Esophagus squamous epithelium (tissue), 5 donors: Measurements from ENCODE around the gene CCNDBP1. TPM values are rescaled to one million over a fixed set of nuclear protein-coding genes. Genes with fewer than 3 reads are reported as not detected.

Source experiments
- DNase-seq: peaks from one replicate; lab custom pipeline; 2025; lab: John Stamatoyannopoulos, UW
- H3K27ac ChIP-seq, 4 donors: fragments of 200-600 bp; sonication (generic); one replicate each; pipeline ENCODE4 v1.5.1; 2016 to 2019; ENCODE audit warnings: mild to moderate bottlenecking in 1 of 4
- H3K27me3 ChIP-seq, 4 donors: fragments of 200-600 bp; sonication (generic); 1 replicate in 3 of 4; 2 replicates in 1 of 4; pipeline versions ENCODE4 v1.5.1 to v1.6.0; 2017 to 2021; ENCODE audit warnings: antibody characterized with exemption in 1 of 4
- H3K36me3 ChIP-seq, 3 donors: fragments of 200-600 bp; sonication (generic); one replicate each; pipeline ENCODE4 v1.5.1; 2016 to 2019
- H3K4me1 ChIP-seq, 3 donors: fragments of 200-600 bp; sonication (generic); one replicate each; pipeline ENCODE4 v1.5.1; 2017 to 2019
- H3K4me3 ChIP-seq, 4 donors: fragments of 200-600 bp; sonication (generic); 1 replicate in 3 of 4; 2 replicates in 1 of 4; pipeline ENCODE4 v1.5.1; 2016 to 2019; ENCODE audit warnings: mild to moderate bottlenecking in 2 of 4, moderate library complexity in 1 of 4
- H3K9me3 ChIP-seq, 3 donors: fragments of 200-600 bp; sonication (generic); one replicate each; pipeline ENCODE4 v1.5.1; 2016 to 2019
- POLR2A ChIP-seq, 4 donors: fragments of 450-650 bp; IDR thresholded peaks; one replicate each; pipeline ENCODE4 v1.6.1; 2017; ENCODE audit warnings: antibody characterized with exemption in 4 of 4, mild to moderate bottlenecking in 4 of 4, moderate library complexity in 3 of 4
- WGBS, 2 donors: methylation state at CpG; one replicate each; pipeline ENCODE4 v1.1.5; 2018; 5-methylcytosine and 5-hydroxymethylcytosine counted together
- intact Hi-C: fragments of 100-400 bp; cut with DNase I; formaldehyde crosslinking; loops from one replicate; pipeline ENCODE4 v1.15.0; 2022
- total RNA-seq, 4 donors: library from RNA; depleted of rRNA; stranded (reverse); fragments of >200 nt; gene quantifications; one replicate each; pipeline ENCODE4 v1.1.0, GENCODE V29; 2016
- TF ChIP-seq, protein P1 (sequence below), 6 experiments: fragments of 450-650 bp in 4 of 6; fragments of 200-600 bp in 2 of 6; sonication (generic) in 2 of 6; IDR thresholded peaks; one replicate each; pipeline ENCODE4 v1.5.1; 2016 to 2019; ENCODE audit warnings: antibody characterized with exemption in 6 of 6, mild to moderate bottlenecking in 4 of 6, moderate library complexity in 4 of 6
- donor health status: DM: yes; HTN: yes; CAD: no.

Gene CCNDBP1
- total RNA-seq, 4 donors from 2014 or later, result 36.5 to 78.4 (median 71.5) TPM

DNA sequence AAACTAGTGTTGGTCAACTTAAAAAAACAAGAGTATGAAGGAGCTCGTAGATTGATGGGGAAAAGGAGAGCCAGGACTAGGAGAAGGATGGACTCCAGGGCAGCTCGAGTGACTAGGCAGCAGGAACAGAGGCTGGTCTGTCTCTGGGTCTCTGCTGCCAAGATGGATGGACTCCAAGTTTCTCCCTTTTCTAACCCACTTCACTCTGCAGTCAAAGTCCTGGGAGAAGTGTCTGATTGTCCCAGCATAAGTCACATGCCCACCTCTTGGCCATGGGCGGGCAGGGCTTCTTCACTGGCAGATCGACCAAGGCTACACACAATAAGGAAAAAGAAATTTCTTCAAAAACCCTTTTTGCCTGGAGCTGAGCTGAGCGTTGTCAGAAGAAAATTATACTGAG lies 44.8 kb downstream of the CCNDBP1 start:
- no peaks in the 10 kb centered on the region for H3K9me3 ChIP-seq
- peak overlapping the region in 1 of 4 donors; percentile 49 for H3K27ac ChIP-seq
- H3K36me3 ChIP-seq, result no peaks in the 10 kb centered on the region
- intact Hi-C loops, result loop anchor here (5.0 kb wide), 1 partner anchor 57 kb away; no protein-coding TSS in a partner anchor
- peaks cover 0 to 4% (median 0%) of the 10 kb centered on the region in 3 donors for H3K4me1 ChIP-seq
- 77 to 78% methylated on average over 5 of the region's 5 CpGs for WGBS, 2 donors
- no peak for DNase-seq
- peaks cover 0 to 15% (median 0%) of the 10 kb centered on the region in 4 donors for H3K27me3 ChIP-seq
- TF ChIP-seq, protein P1, sequence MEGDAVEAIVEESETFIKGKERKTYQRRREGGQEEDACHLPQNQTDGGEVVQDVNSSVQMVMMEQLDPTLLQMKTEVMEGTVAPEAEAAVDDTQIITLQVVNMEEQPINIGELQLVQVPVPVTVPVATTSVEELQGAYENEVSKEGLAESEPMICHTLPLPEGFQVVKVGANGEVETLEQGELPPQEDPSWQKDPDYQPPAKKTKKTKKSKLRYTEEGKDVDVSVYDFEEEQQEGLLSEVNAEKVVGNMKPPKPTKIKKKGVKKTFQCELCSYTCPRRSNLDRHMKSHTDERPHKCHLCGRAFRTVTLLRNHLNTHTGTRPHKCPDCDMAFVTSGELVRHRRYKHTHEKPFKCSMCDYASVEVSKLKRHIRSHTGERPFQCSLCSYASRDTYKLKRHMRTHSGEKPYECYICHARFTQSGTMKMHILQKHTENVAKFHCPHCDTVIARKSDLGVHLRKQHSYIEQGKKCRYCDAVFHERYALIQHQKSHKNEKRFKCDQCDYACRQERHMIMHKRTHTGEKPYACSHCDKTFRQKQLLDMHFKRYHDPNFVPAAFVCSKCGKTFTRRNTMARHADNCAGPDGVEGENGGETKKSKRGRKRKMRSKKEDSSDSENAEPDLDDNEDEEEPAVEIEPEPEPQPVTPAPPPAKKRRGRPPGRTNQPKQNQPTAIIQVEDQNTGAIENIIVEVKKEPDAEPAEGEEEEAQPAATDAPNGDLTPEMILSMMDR (IDR thresholded peaks at IDR 0.05), result no peak
- TF ChIP-seq POLR2A (IDR thresholded peaks at IDR 0.05), result no peak
- H3K4me3 ChIP-seq, result no peak overlapping the region

DNA sequence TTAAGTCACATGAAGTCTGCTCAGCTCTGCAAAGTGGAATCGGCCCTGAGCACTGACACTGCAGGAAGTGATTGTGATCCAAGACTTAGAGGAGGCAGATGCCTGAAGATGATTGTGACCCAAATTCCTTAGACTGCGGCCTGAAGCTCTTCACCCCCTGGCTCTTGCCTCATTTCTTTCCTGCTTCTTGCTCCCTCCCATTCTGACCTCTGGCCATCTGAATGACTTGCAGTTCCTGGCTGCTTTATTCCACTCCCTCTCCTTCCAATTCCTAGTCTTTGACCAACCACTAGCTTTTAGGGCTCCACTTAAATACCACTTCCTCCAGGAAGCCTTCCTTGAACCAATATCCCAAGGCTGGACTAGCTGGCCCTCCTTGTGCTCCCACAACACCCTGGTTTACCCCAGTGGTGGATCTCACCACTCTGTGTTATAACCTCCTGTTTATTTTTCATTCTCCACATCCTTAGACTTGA lies 45.5 kb downstream of the CCNDBP1 start:
- no peak for TF ChIP-seq POLR2A (IDR thresholded peaks at IDR 0.05)
- TF ChIP-seq, protein P1 (IDR thresholded peaks at IDR 0.05), result no peak
- peaks cover 0 to 12% (median 0%) of the 10 kb centered on the region in 4 donors for H3K27me3 ChIP-seq
- intact Hi-C loops, result no loop called here
- H3K36me3 ChIP-seq, result no peaks in the 10 kb centered on the region
- no peak for DNase-seq
- 52 to 68% methylated on average over 2 of the region's 2 CpGs for WGBS, 2 donors
- no peaks in the 10 kb centered on the region for H3K4me1 ChIP-seq
- H3K9me3 ChIP-seq, result no peaks in the 10 kb centered on the region
- H3K4me3 ChIP-seq, result no peak overlapping the region
- H3K27ac ChIP-seq, result peak overlapping the region in 2 of 4 donors; percentile 18 to 49

DNA sequence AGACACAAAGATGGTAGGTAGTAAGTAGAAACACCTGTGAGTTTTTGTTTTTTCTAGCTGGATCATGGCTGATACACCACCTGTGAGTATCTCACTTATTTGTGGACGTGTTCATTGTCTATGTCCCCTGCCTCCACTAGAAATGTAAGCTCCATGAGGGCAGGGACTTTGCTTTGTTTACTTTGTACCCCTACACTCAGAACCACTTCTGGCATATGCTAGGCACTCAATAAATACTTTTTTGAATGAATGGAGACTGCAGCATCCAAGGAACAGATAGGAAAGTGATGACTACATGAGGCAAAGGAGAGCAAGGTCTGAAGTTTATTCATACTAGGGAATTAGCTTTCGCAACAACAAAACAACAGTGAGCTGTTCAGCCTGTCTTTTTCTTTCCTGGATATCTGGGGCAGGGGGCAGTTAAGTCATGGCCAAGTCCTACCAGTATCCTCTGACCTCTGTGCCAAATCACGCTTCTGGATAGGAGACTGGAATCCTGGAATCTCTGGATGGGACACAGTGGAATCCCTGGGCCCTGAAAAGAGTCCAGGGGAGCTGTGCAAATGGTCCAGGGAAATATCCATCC lies 47.2 kb downstream of the CCNDBP1 start:
- TF ChIP-seq POLR2A (IDR thresholded peaks at IDR 0.05), result no peak
- TF ChIP-seq, protein P1 (IDR thresholded peaks at IDR 0.05), result no peak
- Histone ChIP-seq H3K27ac (no peak overlapping the region), H3K36me3 (no peaks in the 10 kb centered on the region)

DNA sequence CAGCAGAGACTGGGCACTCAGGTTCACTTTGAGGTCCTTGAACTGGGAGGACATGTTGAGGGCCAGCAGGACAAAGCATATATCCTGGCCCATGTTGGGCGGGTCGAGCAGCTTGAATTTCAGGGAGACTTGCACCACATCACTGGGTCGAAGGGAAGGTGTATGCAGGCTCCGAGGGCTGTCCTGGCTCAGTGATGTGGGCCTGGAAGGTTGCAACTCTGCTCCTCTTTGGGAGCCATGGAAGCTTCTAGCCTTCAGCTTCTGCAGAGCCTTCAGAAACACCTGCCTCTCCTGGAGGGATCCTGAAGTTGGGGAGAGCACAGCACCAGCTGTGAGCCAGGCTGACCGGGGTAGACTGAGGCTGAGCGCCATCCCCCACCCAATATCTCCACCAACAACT lies 50.3 kb downstream of the CCNDBP1 start:
- TF ChIP-seq POLR2A (IDR thresholded peaks at IDR 0.05), result no peak
- TF ChIP-seq, protein P1 (IDR thresholded peaks at IDR 0.05), result no peak
- DNase-seq, result no peak
- Histone ChIP-seq H3K27me3 (peaks cover 0 to 9% (median 0%) of the 10 kb centered on the region in 4 donors), H3K4me3 (no peak overlapping the region), H3K9me3 (no peaks in the 10 kb centered on the region), H3K27ac (no peak overlapping the region), H3K36me3 (no peaks in the 10 kb centered on the region), H3K4me1 (peaks cover 3 to 14% (median 7%) of the 10 kb centered on the region in 3 donors)
- WGBS, 2 donors, result 85% methylated on average over 2 of the region's 6 CpGs; no CpG with 5 or more reads in 1 of the 2 donors
- intact Hi-C loops, result no loop called here

More for the DNA sequence above, 47.2 kb downstream of the CCNDBP1 start:
- peaks cover 0 to 9% (median 0%) of the 10 kb centered on the region in 4 donors for H3K27me3 ChIP-seq
- H3K4me3 ChIP-seq, result no peak overlapping the region
- intact Hi-C loops, result no loop called here
- no peak for DNase-seq
- WGBS, 2 donors, result 85 to 89% methylated on average over 3 of the region's 3 CpGs
- no peaks in the 10 kb centered on the region for H3K4me1 ChIP-seq
- H3K9me3 ChIP-seq, result no peaks in the 10 kb centered on the region

DNA sequence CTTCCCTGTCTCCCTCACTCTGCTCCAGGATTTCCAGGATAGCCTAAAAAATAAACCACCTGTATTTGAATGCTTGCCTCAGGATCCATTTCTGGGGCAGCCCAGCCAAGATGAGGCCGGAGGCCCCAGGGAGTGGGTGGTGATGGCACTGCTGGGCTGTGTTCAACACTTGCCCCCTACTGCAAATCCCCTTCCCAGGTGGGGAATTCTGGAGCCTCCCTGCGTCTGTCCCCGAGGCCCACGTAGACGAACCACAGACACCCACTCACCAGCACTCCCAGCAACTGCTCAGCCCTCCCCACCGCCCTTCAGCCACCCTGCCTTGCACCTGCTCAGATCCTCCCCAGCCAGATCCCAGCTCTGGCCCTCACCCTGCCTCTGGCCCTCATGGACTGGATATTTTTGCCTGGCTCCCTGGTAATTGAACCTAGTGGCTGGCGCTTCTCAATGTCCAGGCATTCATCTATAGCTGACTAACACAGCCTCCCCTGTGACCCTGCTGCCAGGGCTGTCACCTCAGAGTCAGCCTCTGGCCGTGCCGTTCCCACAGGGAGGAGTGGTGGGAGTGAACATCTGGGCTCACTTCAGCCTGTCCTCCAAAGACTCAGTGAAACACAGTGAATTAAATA lies 52.8 kb downstream of the CCNDBP1 start:
- H3K36me3 ChIP-seq, result no peaks in the 10 kb centered on the region
- no peak overlapping the region for H3K27ac ChIP-seq
- 74 to 75% methylated on average over 5 to 8 of the region's 9 CpGs for WGBS, 2 donors
- no peak for DNase-seq
- H3K4me3 ChIP-seq, result no peak overlapping the region
- H3K4me1 ChIP-seq, result peaks cover 3 to 36% (median 7%) of the 10 kb centered on the region in 3 donors
- H3K9me3 ChIP-seq, result no peaks in the 10 kb centered on the region
- TF ChIP-seq, protein P1 (IDR thresholded peaks at IDR 0.05), result no peak
- TF ChIP-seq POLR2A (IDR thresholded peaks at IDR 0.05), result no peak
- intact Hi-C loops, result no loop called here
- H3K27me3 ChIP-seq, result peaks cover 0 to 9% (median 0%) of the 10 kb centered on the region in 4 donors
